Endometrium (tissue), 2 donors: ENCODE data around the gene F2RL2.
"Not testable (repeated sequence)": the region's sequence is repeated elsewhere in the genome, so short reads cannot be mapped to it uniquely, and the experiment has no call there.

ENCODE experiments used
- FAIRE-seq: peaks from 2 replicates; lab custom pipeline; 2012; peaks lifted over from hg19 to GRCh38; lab: Jason Lieb, UNC
- donor health status: control.
- donor health status: control.

The F2RL2 gene

DNA sequence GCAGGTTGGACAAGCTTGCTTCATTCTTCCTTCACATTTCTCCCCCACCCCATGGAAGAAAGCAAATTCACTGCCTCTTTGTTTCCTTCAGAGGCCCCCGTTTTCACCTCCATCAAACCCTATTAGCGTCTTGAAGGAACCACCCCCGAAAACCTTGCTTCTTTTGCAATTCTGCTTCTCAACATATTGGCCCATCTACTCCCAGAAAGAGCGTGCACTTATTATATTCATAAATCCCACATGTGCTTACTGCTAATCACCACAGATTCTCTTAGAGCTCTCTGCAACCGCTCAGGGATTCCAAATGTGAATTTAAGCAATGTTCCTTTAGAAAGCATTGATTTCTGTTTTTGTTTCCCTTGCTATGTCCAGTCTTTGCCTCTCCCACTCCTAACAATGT lies 1.1 kb downstream of the F2RL2 start:
- no peak for FAIRE-seq

DNA sequence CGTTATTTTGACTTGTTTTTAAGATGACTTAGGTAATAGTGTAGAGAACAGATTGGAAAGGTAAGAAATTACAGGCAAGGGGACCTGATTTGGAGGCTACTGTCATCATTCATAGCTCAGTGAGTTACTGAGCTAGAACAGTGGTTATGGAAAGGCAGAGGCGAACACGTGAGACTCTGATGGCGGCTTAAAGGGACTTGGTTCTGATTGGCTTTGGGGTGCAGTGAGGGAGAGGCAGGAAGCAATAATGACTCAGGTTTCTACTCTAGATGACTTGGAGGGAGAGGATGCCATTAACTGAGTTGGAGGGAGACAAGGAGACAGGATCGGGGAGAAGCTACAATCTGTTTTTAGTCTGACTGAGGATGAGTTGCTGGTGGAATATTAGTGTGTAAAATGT lies 3.0 kb downstream of the F2RL2 start:
- no peak for FAIRE-seq

DNA sequence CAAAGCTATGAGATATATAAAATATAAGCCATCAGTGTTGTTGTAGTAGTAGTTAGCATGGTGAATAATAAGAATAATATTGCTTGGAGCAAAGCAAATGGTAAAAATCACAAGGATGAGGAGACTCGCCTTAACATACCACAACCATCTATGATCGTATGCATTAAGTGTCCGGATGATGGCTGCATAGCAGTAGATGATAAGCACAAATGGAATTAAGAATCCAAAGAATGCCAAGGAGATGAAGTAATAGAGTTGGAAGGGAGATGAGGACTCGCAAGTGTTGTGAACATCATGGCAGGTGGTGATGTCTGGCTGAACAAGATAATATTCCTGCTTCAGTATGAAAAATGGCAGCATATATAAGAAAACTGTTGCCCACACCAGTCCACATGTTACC lies 5.5 kb downstream of the F2RL2 start:
- no peak for FAIRE-seq

DNA sequence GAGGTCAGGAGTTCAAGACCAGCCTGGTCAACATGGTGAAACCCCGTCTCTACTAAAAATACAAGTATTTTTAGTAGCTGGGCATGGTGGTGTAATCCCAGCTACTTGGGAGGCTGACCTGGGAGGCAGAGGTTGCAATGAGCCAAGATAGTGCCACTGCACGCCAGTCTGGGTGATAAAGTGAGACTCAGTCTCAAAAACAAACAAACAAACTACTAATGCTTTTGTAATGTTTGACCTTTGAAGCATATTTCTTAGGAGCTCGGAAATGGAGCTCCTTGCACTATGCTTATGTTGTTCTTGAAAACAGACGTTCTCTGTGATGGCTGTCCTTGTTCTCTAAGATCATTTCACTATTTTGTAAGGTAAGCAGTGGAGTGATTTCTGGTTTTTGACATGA lies 6.0 kb downstream of the F2RL2 start:
- FAIRE-seq, result no peak

DNA sequence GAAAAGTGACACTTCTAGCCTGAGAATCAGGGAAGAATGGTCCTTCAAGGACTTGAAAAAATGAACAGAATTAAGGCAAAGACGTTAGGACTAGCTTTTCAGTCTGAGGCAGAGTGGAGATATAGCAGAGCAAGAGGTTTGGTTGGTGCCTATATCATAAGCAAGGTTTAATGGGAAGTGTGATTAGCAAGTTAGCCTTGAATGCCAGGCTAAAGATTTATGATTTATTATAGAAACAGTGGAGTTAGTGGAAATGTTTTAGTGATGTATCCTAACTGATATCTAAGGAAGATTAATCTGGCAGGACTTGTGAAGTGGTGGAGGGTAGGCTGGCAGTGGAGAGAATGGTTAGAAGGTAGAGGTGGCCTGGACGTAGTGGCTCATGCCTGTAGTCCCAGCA lies 7.0 kb downstream of the F2RL2 start:
- no peak for FAIRE-seq

DNA sequence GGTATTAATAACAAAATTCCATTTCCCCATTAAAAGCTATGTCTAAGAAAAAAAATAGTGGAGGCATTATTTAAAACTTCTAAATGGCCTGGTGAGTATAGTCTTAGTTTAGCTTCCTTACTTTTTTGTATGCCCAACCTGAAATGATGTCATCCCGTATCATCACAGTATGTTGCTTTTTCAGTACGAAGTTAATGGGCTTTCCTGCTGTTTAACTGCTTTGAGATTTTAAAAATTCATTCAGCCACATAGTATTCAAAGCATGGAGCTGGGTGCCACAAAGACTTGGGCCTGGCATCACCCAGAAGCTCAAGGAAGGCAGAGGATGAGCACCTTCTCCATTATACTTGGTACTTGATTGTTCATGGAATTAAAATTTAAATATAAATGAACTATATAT lies 7.4 kb downstream of the F2RL2 start:
- no peak for FAIRE-seq

DNA sequence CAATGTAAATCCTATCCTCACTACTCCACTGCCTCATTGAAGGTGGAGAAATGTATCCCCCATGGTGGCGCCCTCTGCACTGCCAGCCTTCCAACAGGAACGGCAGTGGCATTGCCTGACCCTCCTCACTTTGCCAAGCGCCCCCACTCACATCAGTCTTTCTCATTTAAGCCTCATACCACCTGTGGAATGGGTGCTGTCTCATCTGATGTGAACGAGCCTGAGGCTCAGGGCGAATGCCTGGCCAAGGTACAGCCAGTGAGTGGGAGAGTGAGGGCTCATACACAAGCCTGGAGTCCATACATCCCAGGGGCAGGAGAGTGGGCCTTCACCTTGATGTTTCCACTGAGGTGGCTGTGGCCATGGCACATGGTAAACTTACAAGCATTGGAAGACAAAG lies 10.3 kb downstream of the F2RL2 start:
- no peak for FAIRE-seq

DNA sequence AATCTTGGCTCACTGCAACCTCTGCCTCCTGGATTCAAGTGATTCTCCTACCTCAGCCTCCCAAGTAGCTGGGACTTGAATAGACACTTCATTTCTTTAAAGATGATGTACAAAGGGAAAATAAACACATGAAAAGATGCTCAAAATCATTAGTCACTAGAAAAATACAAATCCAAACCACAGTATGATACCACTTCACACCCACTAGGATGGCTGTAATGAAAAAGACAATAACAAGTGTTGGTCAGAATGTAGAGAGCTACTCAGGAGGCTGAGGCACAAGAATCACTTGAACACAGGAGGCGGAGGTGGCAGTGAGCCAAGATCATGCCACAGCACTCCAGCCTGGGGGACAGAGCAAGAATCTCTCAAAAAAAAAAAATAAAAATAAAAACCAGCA lies 13.0 kb downstream of the F2RL2 start:
- no peak for FAIRE-seq

DNA sequence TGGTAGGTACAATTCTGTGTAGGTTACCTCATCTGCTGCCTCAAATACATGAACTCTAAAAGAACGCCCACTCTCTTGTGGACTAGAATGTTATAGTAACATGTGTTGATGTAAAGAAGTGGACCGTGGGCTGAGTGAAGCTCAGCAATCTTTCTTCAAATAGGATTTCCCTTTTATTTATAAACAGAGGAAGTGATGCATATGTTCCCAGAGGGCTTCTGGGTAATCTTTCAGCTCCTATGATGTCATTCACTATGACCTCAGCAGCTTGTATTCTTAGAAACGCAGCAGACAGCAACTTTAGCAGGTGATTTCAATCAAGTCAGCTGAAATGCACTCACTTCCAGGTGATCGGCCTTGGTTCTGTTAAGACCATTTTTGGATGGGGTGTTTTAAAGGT lies 14.4 kb downstream of the F2RL2 start:
- FAIRE-seq, result no peak

DNA sequence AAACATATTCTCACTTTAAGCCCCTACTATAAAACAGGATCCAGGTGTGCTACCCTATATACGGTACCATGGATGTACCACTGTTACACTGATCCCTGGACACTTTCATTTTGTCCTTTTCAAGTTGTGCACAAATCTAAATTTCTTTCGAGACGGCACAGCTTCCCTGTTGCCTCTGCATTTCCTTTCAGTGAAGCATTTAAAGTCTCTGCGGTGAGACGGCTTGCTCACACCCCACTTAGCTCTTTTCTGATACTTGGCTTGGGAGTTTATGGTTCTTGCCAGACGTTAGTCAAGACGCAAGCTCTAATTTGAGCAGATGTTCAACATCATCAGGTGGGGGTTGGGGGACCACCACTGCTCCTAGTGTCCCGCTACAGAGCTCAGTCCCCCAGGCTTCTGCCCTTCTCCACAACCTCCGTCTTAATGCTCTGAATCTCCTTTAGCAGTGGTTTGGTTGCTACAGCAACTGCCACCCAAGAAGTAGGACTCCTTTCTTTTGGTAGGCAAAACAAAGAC lies 15.8 kb downstream of the F2RL2 start:
- FAIRE-seq, result no peak

DNA sequence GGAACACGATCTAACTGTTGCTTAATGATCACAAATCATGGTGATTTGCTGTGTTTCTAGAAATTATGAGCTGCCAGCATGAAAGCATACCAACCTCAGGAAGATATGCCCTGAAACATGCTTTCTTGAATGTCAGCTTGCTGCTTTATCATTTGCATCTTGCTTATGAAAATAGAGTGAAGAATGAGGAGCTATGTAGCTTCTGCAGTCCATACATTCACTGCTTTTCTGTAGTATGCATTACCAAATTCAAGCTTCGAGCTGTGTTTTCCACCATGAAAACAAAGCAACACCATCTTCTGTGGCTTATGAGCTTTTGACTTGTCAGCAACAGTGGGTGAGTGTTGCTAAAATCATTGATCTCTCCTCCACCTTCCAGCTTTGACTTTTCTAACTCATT lies 16.5 kb downstream of the F2RL2 start:
- no peak for FAIRE-seq

DNA sequence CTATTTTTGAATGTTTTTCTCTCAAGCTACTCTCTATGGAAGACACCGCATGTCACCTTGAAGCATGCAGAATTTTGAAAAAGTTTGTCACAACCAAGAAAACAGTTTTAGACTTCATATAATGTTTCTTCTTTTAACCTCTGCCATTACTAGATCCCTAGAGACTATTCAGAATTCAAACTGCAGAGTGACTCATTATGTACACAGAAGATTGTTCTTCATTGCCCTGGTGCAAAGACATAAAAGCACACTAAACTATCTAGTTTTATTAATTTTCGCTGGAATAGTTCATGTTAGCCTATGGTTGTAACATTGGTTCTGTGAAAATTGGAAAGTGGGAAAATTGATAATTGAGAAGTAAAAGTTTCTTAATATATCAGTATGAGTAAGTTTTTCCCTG lies 18.4 kb downstream of the F2RL2 start:
- FAIRE-seq, result no peak

DNA sequence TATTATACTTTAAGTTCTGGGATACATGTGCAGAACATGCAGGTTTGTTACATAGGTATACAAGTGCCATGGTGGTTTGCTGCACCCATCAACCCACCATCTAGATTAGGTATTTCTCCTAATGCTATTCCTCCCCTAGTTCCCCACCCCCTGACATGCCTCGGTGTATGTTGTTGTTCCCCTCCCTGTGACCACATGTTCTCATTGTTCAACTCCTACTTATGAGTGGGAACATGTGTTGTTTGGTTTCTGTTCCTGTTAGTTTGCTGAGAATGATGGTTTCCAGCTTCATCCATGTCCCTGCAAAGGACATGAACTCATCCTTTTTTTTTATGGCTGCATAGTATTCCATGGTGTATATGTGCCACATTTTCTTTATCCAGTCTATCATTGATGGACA lies 19.2 kb downstream of the F2RL2 start:
- not testable (repeated sequence) for FAIRE-seq

DNA sequence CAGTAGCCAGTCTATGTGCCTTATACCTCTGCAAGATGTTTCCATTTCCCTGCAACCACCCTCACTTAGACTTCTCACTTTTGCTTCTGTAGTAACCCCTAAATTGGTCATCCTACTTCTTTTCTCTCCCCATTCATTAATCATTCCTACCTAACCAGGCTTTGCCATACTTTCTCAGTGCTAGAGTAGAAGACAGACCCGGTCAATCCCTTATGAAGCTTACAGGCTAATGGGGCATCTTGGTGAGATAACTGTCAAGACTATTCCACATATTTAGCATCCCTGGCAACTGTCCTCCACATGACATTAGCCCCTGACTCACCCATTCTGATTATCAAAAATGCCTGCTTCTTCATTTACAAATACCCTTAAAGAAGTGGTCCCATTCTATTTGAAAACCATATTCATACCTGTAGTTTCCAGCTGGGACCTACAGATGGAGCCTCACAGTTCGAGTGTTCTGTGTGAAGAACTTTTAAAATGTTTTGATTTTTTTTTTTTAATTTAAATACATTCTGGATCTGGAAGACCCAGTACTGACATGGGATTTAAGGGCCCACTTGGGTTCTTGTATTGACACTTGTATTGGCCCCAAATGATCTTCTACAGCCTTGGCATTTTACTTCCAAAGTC lies 21.0 kb downstream of the F2RL2 start:
- FAIRE-seq, result peak; percentile 53

DNA sequence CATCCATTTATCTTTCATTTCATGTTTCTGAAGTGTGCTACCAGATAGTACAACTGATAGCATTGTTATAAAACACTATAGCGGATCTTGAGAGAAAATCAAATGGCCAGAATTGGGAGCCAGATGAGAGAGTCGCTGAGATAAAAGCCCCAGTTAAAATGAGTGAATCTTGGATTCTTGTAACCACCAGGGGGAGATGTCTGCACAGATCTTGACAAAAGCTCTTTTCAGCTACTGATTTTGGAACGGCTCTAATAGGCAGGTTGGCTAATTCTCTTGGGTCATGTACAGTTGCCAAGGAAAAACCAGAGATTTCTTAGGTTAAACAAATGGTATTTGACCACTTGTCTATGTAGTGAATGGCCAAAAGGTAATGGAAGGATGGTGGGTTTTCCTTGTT lies 21.7 kb downstream of the F2RL2 start:
- FAIRE-seq, result peak; percentile 82

DNA sequence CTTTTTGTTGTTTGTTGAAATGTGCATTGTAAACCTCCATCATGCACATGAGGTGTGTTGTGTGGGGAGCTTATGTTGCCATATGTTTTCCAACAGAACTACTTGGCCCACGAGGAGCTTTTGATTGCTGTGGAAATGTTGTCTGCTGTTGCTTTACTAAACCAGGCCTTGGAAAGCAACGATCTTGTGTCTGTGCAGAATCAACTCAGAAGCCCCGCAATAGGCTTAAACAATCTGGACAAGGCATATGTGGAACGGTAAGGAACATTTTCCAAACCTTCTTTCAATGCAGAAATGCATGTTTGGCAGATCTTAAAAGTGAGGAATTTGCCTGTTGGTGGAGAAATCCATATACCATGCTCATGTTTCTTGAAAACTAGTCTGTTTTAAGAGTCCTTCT lies 22.5 kb downstream of the F2RL2 start:
- FAIRE-seq, result no peak

DNA sequence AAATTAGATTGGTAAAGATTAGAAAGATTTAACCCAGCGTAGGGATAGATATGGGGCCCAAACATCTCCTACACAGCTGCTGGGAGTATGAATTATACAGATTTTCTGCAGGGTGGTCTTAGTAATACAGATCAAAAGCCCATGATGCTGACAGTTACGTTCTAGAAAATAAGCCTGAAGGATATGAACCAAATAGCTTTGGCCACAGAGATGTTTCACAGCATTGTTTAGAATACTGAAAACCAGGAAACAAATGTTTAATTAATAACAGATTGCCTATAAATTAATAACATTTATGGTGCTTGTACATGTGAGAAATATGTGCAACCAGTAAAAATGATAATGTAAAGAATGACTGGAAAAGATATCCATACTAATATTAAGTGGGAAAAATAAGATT lies 24.7 kb downstream of the F2RL2 start:
- peak; percentile 29 for FAIRE-seq

DNA sequence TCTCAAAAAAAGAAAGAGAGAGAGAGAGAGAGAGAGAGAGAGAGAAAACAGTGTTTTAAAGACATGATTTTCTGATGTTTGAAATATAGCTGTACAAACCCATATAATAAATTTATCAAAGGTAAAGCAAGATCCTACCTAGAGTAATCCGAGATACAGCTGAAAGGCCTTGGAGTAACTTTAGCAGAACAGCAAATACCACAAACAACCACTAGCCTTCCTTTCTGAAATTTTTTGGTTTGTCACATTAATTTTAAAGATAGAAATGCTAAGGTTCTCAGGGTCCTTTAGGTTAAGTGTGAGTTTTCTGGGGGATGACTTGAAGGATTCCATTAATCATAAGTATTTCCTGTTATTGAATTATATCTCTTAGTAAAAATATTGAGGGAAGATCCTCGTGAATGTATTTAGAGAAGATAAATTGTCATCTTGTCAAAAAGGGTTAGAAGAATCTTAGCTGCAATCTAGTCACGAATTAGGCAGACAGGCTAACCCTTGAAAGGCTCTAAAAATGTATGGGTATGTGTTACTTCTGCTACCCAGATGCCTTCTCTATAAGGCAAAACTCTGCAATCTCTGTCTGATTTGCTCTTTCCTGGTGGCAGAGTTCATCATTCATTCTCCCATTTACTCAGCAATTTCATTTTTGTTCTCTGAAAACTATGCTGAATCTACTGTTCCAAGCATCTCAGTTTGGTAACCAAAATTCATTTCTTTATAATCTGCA lies 27.3 kb downstream of the F2RL2 start:
- no peak for FAIRE-seq

DNA sequence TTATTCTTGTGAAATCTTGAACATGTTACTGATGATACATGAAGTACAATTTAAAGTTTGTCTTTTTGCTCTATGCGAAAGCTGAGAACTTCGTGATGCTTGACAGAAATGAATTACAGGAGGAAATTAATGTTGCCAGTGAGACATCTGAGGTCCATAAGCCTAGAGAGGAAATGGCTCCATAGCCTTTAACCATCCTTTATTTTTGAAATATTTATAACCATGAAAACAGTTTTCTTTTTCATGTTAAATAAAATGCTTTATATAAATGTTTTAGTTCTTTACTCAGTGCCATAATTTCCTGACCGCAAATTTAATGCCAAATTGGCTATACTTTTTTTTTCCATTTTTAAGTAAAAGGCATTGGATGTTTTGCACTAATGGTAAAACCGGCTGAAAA lies 29.1 kb downstream of the F2RL2 start:
- no peak for FAIRE-seq

DNA sequence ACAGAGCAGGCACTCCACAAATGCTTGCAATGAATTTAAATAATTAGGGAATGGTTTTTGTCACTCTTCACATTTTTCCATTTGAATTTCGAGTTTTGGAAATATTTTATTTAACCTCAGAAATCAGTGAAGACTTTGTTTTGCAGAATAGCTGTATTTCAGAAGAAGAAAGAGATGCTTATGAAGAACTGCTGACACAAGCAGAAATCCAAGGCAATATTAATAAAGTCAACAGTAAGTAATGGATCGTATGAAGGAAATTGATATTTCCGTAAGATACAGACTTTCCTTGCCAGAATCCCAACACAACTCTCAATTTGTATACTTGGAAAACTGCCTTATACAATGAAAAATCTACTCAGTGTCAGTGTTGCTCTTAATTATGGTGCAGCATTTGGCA lies 30.5 kb downstream of the F2RL2 start:
- no peak for FAIRE-seq

DNA sequence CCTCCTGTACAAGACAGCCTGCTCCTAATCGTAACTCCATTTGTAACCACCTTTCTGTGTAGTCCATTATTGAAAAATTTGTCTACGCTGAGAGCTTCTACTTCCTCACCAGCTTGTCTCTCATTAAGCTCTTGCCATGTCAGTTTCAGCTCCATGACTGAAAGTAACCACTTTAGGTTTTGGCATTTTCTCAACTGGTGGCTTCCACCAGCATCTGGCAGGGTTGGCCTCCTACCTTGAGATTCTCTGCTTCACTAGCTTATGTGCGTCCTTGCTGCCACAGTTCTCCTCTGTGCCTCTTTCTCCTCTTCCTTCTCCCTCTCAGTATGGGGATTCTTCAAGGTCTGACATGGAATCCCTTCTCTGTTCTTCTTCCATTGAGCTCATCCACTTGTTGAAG lies 31.8 kb downstream of the F2RL2 start:
- FAIRE-seq, result no peak

DNA sequence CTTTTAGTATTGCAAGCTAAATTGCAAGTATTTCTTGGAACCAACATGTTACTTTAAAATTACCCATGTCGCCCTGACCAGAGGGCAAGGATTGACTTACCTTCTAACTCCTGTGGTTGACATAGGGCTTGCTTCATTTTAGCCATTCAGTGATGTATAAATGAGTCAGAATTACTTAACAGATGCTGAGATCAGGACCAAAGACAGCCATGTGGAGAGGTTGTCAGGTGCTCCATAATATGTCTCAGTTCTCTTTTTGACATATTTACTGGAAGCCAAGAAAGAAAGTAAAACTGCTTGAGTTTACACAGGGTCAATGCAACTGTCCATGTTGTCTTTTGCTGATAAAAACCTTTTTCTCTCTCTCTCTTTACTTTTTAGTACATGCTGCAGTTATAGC lies 33.2 kb downstream of the F2RL2 start:
- FAIRE-seq, result no peak

DNA sequence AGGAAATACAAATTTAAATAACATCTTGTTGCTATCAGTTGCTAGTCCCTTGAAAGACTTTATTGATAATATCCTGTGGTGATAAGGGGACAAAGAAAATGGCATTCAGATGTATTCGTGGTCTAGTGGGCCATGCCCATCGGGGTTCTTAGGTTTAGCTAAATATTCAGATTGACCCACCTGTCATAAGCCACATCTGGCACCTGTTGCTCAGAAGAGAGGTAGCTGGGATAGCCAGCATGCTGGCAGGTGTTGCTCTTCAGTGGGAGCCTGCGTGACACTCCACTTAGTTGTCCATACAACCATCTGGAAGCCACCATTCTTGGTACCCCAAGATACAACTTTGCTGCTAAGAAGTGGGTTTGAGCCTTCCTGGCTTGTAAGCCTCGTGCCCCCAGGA lies 36.7 kb downstream of the F2RL2 start:
- FAIRE-seq, result no peak

DNA sequence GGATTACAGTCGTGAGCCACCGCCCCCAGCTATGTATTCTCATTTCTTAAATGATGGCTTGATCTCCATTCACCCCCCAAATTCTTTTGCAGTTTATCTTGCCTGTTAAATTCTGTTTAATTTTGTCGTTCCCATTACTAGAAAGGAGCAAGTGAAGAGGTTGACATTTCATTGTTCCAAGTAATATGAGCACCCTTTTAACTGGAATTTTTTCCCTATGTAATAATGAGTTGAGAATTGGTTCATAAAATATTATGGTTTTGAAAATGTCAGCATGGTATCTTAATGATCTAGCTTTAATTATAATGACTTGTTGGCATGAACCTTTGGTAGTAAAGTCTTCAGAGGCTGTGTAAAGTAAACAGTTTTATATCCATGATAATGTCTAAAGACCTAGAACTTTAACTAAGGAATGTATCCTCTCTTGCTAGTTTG lies 37.4 kb downstream of the F2RL2 start:
- FAIRE-seq, result no peak
